Esophagus squamous epithelium (tissue), 4 donors: Measurements from ENCODE around the gene DENND2A.

ENCODE experiments used
- CTCF ChIP-seq, 6 experiments: fragments of 450-650 bp in 4 of 6; fragments of 200-600 bp in 2 of 6; sonication (generic) in 2 of 6; IDR thresholded peaks; one replicate each; pipeline ENCODE4 v1.5.1; 2016 to 2019; ENCODE audit warnings: antibody characterized with exemption in 6 of 6, mild to moderate bottlenecking in 4 of 6, moderate library complexity in 4 of 6
- POLR2A ChIP-seq, 4 donors: fragments of 450-650 bp; IDR thresholded peaks; one replicate each; pipeline ENCODE4 v1.6.1; 2017; ENCODE audit warnings: antibody characterized with exemption in 4 of 4, mild to moderate bottlenecking in 4 of 4, moderate library complexity in 3 of 4

- TF ChIP-seq CTCF (IDR thresholded peaks at IDR 0.05), result no peak
- no peak for TF ChIP-seq POLR2A (IDR thresholded peaks at IDR 0.05)
Measured at GRCh38 chr7:140668641-140669040, 28.0 kb upstream of the DENND2A start.
